MM.1S (cell line): Measurements from ENCODE around the gene SRPK3.

Experiments
- DNase-seq: peaks from one replicate; pipeline ENCODE4 v3.0.0-alpha.2; 2015
- H2AFZ ChIP-seq: fragments of 300-600 bp; sonication (generic); 2 replicates; pipeline ENCODE4 v1.6.0; 2016; ENCODE audit warnings: antibody characterized with exemption, low read length
- H3F3A ChIP-seq: fragments of 300-600 bp; sonication (generic); 2 replicates; pipeline ENCODE4 v1.6.1; 2016; ENCODE audit warnings: mild to moderate bottlenecking, antibody characterized with exemption, low read length, moderate library complexity, mixed read lengths; ENCODE audit not compliant: insufficient read depth
- H3K27ac ChIP-seq: fragments of 300-600 bp; sonication (generic); 2 replicates; pipeline ENCODE4 v1.5.1; 2016; ENCODE audit warnings: mild to moderate bottlenecking, low read length
- H3K27me3 ChIP-seq: fragments of 300-600 bp; sonication (generic); replicated peaks from 2 replicates; pipeline ENCODE4 v1.6.0; 2016; ENCODE audit warnings: low read length; ENCODE audit not compliant: insufficient read depth
- H3K36me3 ChIP-seq: fragments of 300-600 bp; sonication (generic); replicated peaks from 2 replicates; pipeline ENCODE4 v1.6.1; 2016; ENCODE audit warnings: mild to moderate bottlenecking, low read length, mixed read lengths; ENCODE audit not compliant: insufficient read depth
- H3K4me1 ChIP-seq: fragments of 300-600 bp; sonication (generic); 2 replicates; pipeline ENCODE4 v1.6.1; 2016; ENCODE audit warnings: low read length, mixed read lengths
- H3K4me2 ChIP-seq: fragments of 300-600 bp; sonication (generic); 2 replicates; pipeline ENCODE4 v1.6.0; 2016; ENCODE audit warnings: low read depth, low read length
- H3K4me3 ChIP-seq: fragments of 300-600 bp; sonication (generic); 2 replicates; pipeline ENCODE4 v1.5.1; 2016; ENCODE audit warnings: low read length, mixed read lengths
- H3K79me2 ChIP-seq: fragments of 300-600 bp; sonication (generic); 2 replicates; pipeline ENCODE4 v1.6.1; 2016; ENCODE audit warnings: mixed run types, low read length, mixed read lengths
- H3K9ac ChIP-seq: fragments of 300-600 bp; sonication (generic); 2 replicates; pipeline ENCODE4 v1.6.1; 2016; ENCODE audit warnings: low read length, mixed read lengths
- H3K9me2 ChIP-seq: fragments of 300-600 bp; sonication (generic); replicated peaks from 2 replicates; pipeline ENCODE4 v1.6.1; 2016; ENCODE audit warnings: mild to moderate bottlenecking, low read length, mixed read lengths; ENCODE audit not compliant: insufficient read depth
- H3K9me3 ChIP-seq: fragments of 300-600 bp; sonication (generic); replicated peaks from 2 replicates; pipeline ENCODE4 v1.6.1; 2016; ENCODE audit warnings: mild to moderate bottlenecking, low read length, mixed read lengths; ENCODE audit not compliant: insufficient read depth
- H4K20me1 ChIP-seq: fragments of 300-600 bp; sonication (generic); 2 replicates; pipeline ENCODE4 v1.6.1; 2016; ENCODE audit warnings: mild to moderate bottlenecking, low read length, moderate library complexity, mixed read lengths; ENCODE audit not compliant: insufficient read depth
- EZH2 ChIP-seq: fragments of 300-600 bp; sonication (generic); optimal IDR thresholded peaks from 2 replicates; pipeline ENCODE3; 2017; ENCODE audit warnings: low read depth, mild to moderate bottlenecking, antibody characterized with exemption, low read length, mixed read lengths
- EZH2phosphoT487 ChIP-seq: fragments of 300-600 bp; sonication (generic); IDR thresholded peaks from 2 replicates; pipeline ENCODE4 v1.6.1; 2018; ENCODE audit warnings: antibody characterized with exemption, low read length
- TF ChIP-seq, protein P1 (sequence below): fragments of 300-600 bp; sonication (generic); IDR thresholded peaks from 2 replicates; pipeline ENCODE4 v1.5.1; 2016; ENCODE audit warnings: antibody characterized with exemption, low read length, mixed read lengths

Gene SRPK3

GRCh38 chrX:153819384-153820040 lies 38.7 kb downstream of the SRPK3 start:
- no peak overlapping the region for H3K4me3 ChIP-seq
- no peaks in the 10 kb centered on the region for H3K4me1 ChIP-seq
- no peaks in the 10 kb centered on the region for H4K20me1 ChIP-seq
- H3K27ac ChIP-seq = no peak overlapping the region
- H3K27me3 ChIP-seq = peaks cover 23% of the 10 kb centered on the region
- H3K9ac ChIP-seq = no peak overlapping the region
- TF ChIP-seq EZH2 (no peak), EZH2phosphoT487 (no peak)
- TF ChIP-seq, protein P1, sequence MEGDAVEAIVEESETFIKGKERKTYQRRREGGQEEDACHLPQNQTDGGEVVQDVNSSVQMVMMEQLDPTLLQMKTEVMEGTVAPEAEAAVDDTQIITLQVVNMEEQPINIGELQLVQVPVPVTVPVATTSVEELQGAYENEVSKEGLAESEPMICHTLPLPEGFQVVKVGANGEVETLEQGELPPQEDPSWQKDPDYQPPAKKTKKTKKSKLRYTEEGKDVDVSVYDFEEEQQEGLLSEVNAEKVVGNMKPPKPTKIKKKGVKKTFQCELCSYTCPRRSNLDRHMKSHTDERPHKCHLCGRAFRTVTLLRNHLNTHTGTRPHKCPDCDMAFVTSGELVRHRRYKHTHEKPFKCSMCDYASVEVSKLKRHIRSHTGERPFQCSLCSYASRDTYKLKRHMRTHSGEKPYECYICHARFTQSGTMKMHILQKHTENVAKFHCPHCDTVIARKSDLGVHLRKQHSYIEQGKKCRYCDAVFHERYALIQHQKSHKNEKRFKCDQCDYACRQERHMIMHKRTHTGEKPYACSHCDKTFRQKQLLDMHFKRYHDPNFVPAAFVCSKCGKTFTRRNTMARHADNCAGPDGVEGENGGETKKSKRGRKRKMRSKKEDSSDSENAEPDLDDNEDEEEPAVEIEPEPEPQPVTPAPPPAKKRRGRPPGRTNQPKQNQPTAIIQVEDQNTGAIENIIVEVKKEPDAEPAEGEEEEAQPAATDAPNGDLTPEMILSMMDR = no peak
- H3K36me3 ChIP-seq = no peaks in the 10 kb centered on the region
- H3K79me2 ChIP-seq = no peaks in the 10 kb centered on the region
- no peaks in the 10 kb centered on the region for H3K9me3 ChIP-seq
- no peak for DNase-seq
- H3K9me2 ChIP-seq = no peaks in the 10 kb centered on the region
- no peaks in the 10 kb centered on the region for H3F3A ChIP-seq
- H2AFZ ChIP-seq = no peak overlapping the region
- H3K4me2 ChIP-seq = no peak overlapping the region

GRCh38 chrX:153820601-153821000 lies 39.8 kb downstream of the SRPK3 start:
- no peak overlapping the region for H3K4me3 ChIP-seq
- TF ChIP-seq EZH2 (no peak), EZH2phosphoT487 (no peak)
- TF ChIP-seq, protein P1 = no peak
- H3K79me2 ChIP-seq = no peaks in the 10 kb centered on the region
- H3F3A ChIP-seq = no peaks in the 10 kb centered on the region
- no peak overlapping the region for H3K4me2 ChIP-seq
- H4K20me1 ChIP-seq = no peaks in the 10 kb centered on the region
- DNase-seq = peak; percentile 10
- no peaks in the 10 kb centered on the region for H3K36me3 ChIP-seq
- no peaks in the 10 kb centered on the region for H3K4me1 ChIP-seq
- peaks cover 31% of the 10 kb centered on the region for H3K27me3 ChIP-seq
- no peak overlapping the region for H2AFZ ChIP-seq
- H3K9me3 ChIP-seq = no peaks in the 10 kb centered on the region
- no peak overlapping the region for H3K27ac ChIP-seq
- H3K9me2 ChIP-seq = no peaks in the 10 kb centered on the region
- no peak overlapping the region for H3K9ac ChIP-seq

DNA sequence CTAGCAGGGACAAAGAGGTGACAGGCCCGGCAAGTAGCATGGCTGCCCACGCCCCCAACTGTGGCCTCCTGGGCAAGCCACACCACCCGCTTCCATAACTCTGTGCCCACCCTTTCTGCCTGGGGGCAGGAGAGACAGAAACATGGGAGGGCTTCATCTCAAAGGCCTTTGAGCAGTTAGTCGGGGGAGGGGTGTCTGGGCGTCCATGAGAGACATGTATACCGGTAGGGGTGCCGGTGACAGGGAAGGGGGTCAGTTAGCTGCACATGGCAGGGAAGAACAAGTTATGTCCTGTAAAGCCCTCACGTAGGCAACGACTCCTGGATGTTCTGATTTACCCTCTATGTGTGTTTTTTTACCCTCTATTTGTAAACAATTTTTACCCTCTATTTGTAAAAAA lies 40.2 kb downstream of the SRPK3 start:
- Histone ChIP-seq H3K27ac (no peak overlapping the region), H3K4me2 (no peak overlapping the region)

More for the DNA sequence above, 40.2 kb downstream of the SRPK3 start:
- Histone ChIP-seq H3K9me2 (no peaks in the 10 kb centered on the region), H2AFZ (no peak overlapping the region), H3K79me2 (no peaks in the 10 kb centered on the region), H3K9me3 (no peaks in the 10 kb centered on the region), H3K36me3 (no peaks in the 10 kb centered on the region), H3K27me3 (peaks cover 34% of the 10 kb centered on the region), H3K4me3 (no peak overlapping the region), H4K20me1 (no peaks in the 10 kb centered on the region), H3F3A (no peaks in the 10 kb centered on the region), H3K4me1 (no peaks in the 10 kb centered on the region), H3K9ac (no peak overlapping the region)
- DNase-seq = no peak
- TF ChIP-seq, protein P1 = no peak
- no peak for TF ChIP-seq EZH2
- no peak for TF ChIP-seq EZH2phosphoT487
